HG03097 (cell line): Measurements from ENCODE around the gene TMEM38A.
A peak's percentile ranks its signal among the peaks of the same experiment; 100 is the strongest.
"Not testable (repeated sequence)": the region's sequence is repeated elsewhere in the genome, so short reads cannot be mapped to it uniquely, and the experiment has no call there.

Source experiments
- ATAC-seq: cut with Tn5 transposase; IDR thresholded peaks from one replicate; pipeline ENCODE4 v1.9.1; 2021; ENCODE audit not compliant: unreplicated experiment, low FRiP score

TMEM38A gene

GRCh38 chr19:16637535-16637934, 23.4 kb upstream of the TMEM38A start:
- ATAC-seq: no peak

GRCh38 chr19:16638666-16639065, 22.3 kb upstream of the TMEM38A start:
- no peak for ATAC-seq

GRCh38 chr19:16640951-16641350, 20.0 kb upstream of the TMEM38A start:
- no peak for ATAC-seq

- ATAC-seq: no peak
Measured at GRCh38 chr19:16641695-16642094, 19.2 kb upstream of the TMEM38A start.

- no peak for ATAC-seq
Measured at GRCh38 chr19:16645140-16645539, 15.8 kb upstream of the TMEM38A start.

GRCh38 chr19:16649734-16650133, 11.2 kb upstream of the TMEM38A start:
- no peak for ATAC-seq

- ATAC-seq: no peak
Measured at GRCh38 chr19:16650821-16651220, 10.1 kb upstream of the TMEM38A start.

GRCh38 chr19:16651421-16652188, 9.3 kb upstream of the TMEM38A start:
- not testable (repeated sequence) for ATAC-seq

- no peak for ATAC-seq
Measured at GRCh38 chr19:16652854-16653253, 8.1 kb upstream of the TMEM38A start.

- ATAC-seq: no peak
Measured at GRCh38 chr19:16654140-16654539, 6.8 kb upstream of the TMEM38A start.

GRCh38 chr19:16654627-16655026, 6.3 kb upstream of the TMEM38A start:
- no peak for ATAC-seq

GRCh38 chr19:16655727-16656126, 5.2 kb upstream of the TMEM38A start:
- ATAC-seq: no peak

GRCh38 chr19:16657384-16657783, 3.6 kb upstream of the TMEM38A start:
- no peak for ATAC-seq

- ATAC-seq: no peak
Measured at GRCh38 chr19:16659464-16659831, 1.5 kb upstream of the TMEM38A start.

GRCh38 chr19:16659832-16660708, 869 bp upstream of the TMEM38A start, which contains the start of gene SMIM7:
Gene SMIM7 (minus strand): TSS chr19:16660144. CDS start chr19:16660110, 34 bp downstream.
- ATAC-seq: peak; percentile 85

GRCh38 chr19:16661480-16662034, 618 bp downstream of the TMEM38A start:
- no peak for ATAC-seq

GRCh38 chr19:16668176-16668575, 7.2 kb downstream of the TMEM38A start:
- ATAC-seq: no peak

GRCh38 chr19:16668702-16669101, 7.8 kb downstream of the TMEM38A start:
- ATAC-seq: not testable (repeated sequence)

- ATAC-seq: no peak
Measured at GRCh38 chr19:16670291-16670690, 9.4 kb downstream of the TMEM38A start.

GRCh38 chr19:16671652-16672274, 10.8 kb downstream of the TMEM38A start:
- ATAC-seq: no peak

GRCh38 chr19:16673231-16673630, 12.3 kb downstream of the TMEM38A start:
- no peak for ATAC-seq
